HG03575 (cell line): Measurements from ENCODE around the gene KRT80.

ENCODE experiments used
- ATAC-seq: cut with Tn5 transposase; IDR thresholded peaks from one replicate; pipeline ENCODE4 v1.9.1; 2021; ENCODE audit not compliant: unreplicated experiment, insufficient number of reproducible peaks, low FRiP score; ENCODE audit errors: extremely low read depth

KRT80 gene

GRCh38 chr12:52167526-52167925 lies 24.3 kb downstream of the KRT80 start:
- no peak for ATAC-seq

DNA sequence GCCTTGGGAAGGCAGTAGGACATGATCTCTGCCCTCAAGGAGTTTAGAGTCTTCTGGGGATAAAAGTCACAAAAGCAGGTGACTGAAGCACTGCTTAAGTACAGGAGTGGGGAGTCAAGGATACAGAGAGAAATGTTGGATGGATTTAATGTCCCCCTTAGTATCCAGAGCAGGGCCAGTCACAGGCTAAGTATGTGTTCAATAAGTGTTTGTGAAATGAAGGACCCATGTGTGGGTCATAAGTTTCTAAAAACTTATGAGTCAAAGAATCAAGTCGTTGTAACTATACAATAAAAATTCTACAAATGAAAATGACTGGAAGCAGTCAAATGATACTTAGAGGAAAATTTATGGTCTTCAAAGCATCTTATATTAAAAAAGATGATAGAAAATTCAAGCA lies 25.1 kb downstream of the KRT80 start:
- ATAC-seq = no peak

GRCh38 chr12:52165096-52165855 lies 26.5 kb downstream of the KRT80 start:
- ATAC-seq = no peak

DNA sequence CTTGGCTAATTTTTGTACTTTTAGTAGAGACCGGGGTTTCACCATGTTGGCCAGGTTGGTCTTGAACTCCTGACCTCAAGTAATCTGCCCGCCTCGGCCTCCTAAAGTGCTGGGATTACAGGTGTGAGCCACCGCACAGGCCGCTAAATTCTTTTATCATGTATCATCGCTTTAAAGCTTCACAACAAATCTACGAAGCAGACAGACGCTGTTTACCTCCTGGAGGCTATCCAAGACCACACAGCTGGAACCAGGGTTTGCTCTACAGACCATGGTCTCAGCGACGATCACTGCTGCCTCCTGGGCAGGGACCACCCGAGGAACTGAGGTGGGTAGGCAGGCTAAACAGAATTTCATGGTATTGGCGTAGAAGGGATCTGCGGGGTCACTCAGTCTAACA lies 27.2 kb downstream of the KRT80 start:
- no peak for ATAC-seq

DNA sequence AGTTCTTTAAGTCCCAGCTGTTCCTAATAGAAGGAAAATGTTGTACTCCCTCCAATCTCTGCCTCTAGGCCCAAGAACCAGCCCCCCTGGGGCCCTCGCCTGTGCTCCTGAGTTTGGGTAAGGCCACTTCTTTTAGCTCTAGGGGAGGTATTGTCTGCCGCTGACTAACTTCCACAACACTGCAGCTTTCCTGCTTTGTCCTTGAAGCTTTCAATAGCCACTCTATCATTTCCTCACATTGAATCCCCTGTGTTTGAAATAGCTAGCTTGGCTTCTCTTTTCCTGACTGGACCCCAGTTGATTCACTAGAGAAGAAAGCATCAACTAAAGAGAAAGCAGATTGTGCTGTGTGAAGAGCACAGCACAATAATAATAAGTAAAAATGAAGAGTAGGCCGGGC lies 28.8 kb downstream of the KRT80 start:
- no peak for ATAC-seq

DNA sequence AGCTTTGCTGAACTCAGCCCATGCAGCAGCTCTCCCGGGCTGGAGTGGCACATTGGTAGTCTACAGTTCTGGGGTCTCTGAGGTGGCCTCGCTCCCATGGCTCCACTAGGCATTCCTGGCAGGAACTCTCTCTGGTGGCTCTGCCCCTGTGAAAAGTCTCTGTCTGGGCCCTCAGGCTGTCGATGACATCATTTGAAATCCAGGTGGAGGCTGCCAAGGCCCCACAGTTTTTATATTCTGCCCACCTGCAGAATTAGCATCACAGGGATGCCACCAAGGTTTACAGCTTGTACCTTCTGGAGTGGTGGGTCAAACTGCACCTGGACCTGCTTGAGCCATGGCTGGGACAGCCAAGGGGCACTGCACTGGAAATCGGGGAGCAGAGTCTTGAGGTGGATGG lies 31.6 kb downstream of the KRT80 start:
- ATAC-seq = no peak

DNA sequence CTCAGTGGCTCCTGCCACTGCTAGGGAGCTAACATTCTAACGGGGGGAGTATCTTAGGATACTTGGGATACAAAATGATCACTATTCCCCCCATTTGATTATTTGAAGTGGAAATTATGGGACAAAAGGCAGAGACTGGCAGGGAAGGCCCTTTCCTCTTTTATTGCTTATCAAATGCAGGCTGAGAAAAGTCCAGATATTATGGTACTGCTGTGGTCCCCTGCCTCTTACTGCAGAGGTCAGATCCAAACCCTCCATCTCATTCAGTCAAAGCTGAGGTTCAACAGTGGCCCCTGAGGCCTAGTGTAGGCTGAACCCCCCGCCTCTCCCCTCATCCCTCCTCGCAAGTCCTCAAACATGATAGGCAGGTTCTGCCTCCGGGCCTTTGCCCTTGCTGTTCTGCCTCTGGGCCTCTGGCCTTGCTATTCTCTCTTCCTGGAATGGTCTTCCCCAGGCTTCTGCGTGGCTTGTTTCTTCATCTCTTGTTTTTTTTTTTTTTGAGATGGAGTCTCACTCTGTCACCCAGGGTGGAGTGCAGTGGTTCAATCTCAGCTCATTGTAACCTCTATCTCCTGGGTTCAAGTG lies 34.2 kb downstream of the KRT80 start:
- no peak for ATAC-seq

DNA sequence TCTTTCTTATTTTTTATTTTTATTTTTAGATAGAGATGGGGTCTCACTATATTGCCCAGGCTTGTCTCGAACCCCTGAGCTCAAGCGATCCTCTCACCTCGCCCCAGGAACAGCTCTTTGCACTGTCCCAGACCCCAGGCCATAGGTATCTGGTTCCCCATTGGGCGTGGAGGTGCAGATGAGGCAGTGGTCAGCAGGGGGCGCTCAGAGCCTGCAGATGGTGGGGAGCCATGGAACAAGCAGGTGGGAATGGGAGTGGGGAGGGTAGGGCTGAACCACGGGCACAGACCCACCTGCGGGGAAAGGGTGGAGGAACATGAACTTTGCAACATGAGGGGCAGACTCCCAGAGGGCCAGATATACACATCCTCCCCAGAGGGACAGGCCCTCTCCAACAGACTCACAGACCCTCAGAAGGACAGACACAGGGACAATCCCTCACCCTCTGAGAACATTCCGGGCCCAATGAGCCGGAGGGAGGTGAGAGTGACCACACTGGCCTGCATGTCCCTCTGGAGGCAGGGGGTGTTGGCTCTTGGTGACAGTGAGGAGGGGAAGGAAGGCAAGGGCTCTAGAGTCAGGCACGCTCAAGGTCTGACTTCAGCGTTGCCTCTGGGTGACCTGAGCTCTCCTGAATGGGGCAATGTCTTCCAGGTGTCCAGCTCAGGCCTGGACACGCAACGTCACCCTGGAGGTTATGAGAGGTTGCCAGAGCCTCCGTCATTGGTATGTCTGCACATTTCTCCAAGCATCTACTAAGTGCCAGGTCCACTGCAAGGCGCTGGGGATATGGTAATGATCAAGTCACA lies 34.9 kb downstream of the KRT80 start:
- ATAC-seq = no peak

GRCh38 chr12:52156311-52156710 lies 35.5 kb downstream of the KRT80 start:
- no peak for ATAC-seq

DNA sequence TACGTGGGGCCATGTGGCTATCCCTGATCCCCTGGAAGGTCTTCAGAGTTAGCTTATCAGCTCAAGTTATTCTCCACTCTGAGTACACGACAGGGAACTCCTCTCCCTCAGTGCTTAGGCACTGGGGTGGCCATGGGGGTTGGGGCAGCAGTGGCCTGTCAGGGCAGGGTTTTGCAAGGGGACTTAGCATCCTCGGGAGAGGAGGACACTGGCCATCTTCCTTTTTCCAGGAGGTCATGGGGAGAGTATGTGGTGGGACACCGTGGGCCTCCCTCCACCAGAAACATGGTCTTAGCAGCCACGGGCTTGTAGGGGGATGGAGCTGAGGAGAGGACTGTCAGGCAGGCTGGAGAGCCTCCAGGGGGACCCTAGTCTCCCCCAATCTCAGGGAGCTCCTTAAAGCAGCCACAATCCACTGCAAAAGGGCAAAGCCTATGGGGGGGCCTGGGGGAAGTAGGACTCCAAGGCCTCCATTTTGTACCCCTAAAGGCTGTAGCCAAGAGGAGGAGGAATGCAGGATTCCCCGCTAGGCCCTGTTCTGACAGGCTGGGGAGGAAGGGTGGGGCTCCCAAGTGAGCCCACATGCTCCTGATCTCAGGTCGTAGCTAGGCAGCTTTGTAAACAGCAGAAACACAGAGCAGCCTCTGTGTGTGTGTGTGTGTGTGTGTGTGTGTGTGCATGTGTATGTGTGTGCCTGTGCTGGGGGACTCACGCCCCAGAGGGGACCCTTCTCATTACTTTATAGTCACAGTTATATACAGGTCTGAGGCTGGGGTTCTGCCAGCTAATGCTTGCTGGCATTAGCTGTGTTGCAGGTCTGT lies 36.6 kb downstream of the KRT80 start:
- ATAC-seq = no peak

DNA sequence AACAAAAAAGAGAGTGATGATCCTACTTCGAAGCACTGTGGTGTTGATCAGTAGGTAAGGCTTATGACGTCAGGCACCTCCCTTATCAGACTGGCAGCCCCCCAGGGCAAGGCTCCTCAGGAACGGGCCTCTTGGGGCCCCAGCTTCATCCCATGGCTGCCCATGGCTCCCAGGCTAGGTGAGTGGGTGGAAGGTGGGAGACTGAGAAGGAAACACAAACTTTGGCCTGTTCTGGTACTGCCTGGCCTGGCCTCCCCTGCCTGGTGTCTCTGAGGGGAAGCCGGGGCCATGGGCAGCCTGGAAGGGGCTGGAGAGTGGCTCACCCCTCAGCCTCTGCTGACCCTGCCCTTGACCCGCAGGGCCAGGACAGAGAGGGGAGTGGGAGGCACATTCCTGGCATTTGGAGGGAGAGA lies 38.9 kb downstream of the KRT80 start:
- ATAC-seq = no peak

GRCh38 chr12:52151837-52152783 lies 39.7 kb downstream of the KRT80 start:
- ATAC-seq = no peak

GRCh38 chr12:52151153-52151836 lies 40.5 kb downstream of the KRT80 start:
- ATAC-seq = no peak

DNA sequence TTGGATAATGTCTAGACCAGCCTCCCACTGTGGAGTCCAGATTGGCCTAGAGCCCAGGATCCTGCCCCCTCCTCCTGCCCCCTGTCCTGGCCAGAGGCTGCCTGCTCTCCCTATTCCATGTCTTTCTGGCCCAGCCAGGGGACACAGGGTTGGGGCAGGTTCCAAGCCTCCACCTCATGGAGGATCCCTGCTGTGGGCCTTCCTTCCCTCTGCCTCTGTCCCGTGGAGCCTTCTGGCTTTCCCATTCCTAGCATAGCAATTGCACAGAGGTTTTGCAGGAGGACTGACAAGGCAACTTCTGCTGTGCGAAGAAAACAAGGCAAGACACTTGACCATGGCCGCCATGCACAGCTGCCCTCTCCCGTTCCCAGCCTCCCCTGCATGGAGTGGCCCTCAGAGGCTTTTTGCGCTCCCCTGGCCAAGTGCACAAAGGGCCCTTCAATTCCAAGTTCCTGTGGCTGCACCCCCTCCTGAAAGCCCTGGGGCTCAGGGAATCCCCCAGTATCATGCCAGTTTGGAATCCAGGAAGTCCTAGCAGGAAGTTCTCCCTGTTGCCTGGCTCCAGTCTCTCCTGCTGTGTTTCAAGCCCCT lies 42.1 kb downstream of the KRT80 start:
- ATAC-seq = no peak

GRCh38 chr12:52149182-52149641 lies 42.6 kb downstream of the KRT80 start:
- no peak for ATAC-seq

GRCh38 chr12:52148464-52149181 lies 43.2 kb downstream of the KRT80 start:
- ATAC-seq = no peak
